ENCODE results near the gene ABCD4.
"Not testable (repeated sequence)": the region's sequence is repeated elsewhere in the genome, so short reads cannot be mapped to it uniquely, and the experiment has no call there.

The ABCD4 gene

GRCh38 chr14:74301594-74302151, 1.1 kb downstream of the ABCD4 start:
- DNase-seq: no peak

- DNase-seq: no peak
These were observed 3.6 kb downstream of the ABCD4 start for GRCh38 chr14:74299061-74299545.

GRCh38 chr14:74297986-74298385, 4.7 kb downstream of the ABCD4 start:
- DNase-seq: no peak

- no peak for DNase-seq
These were observed 6.7 kb downstream of the ABCD4 start for GRCh38 chr14:74296037-74296467.

- DNase-seq: no peak
These were observed 9.1 kb downstream of the ABCD4 start for GRCh38 chr14:74293606-74294005.

- DNase-seq: no peak
These were observed 10.7 kb downstream of the ABCD4 start for GRCh38 chr14:74292061-74292460.

GRCh38 chr14:74290415-74290814, 12.3 kb downstream of the ABCD4 start:
- DNase-seq: no peak

- no peak for DNase-seq
These were observed 12.9 kb downstream of the ABCD4 start for GRCh38 chr14:74289801-74290200.

- no peak for DNase-seq
These were observed 16.0 kb downstream of the ABCD4 start for GRCh38 chr14:74286736-74287135.

GRCh38 chr14:74281069-74281468, 21.7 kb downstream of the ABCD4 start:
- no peak for DNase-seq

- DNase-seq: no peak
These were observed 24.7 kb downstream of the ABCD4 start for GRCh38 chr14:74278080-74278479.

- no peak for DNase-seq
These were observed 27.4 kb downstream of the ABCD4 start for GRCh38 chr14:74275241-74275841.

- no peak for DNase-seq
These were observed 31.4 kb downstream of the ABCD4 start for GRCh38 chr14:74271365-74271764.

GRCh38 chr14:74270382-74271177, 32.2 kb downstream of the ABCD4 start:
- not testable (repeated sequence) for DNase-seq

- DNase-seq: no peak
These were observed 35.1 kb downstream of the ABCD4 start for GRCh38 chr14:74267588-74267987.

- no peak for DNase-seq
These were observed 37.3 kb downstream of the ABCD4 start for GRCh38 chr14:74265301-74265965.

GRCh38 chr14:74263921-74264320, 38.8 kb downstream of the ABCD4 start:
- DNase-seq: no peak

- DNase-seq: no peak
These were observed 39.6 kb downstream of the ABCD4 start for GRCh38 chr14:74263181-74263580.

GRCh38 chr14:74262076-74262475, 40.7 kb downstream of the ABCD4 start:
- no peak for DNase-seq

- DNase-seq: no peak
These were observed 41.4 kb downstream of the ABCD4 start for GRCh38 chr14:74261288-74261687.

GRCh38 chr14:74260525-74261233, 42.1 kb downstream of the ABCD4 start:
- DNase-seq: no peak

GRCh38 chr14:74259513-74259912, 43.2 kb downstream of the ABCD4 start:
- no peak for DNase-seq

GRCh38 chr14:74258764-74259035, 44.0 kb downstream of the ABCD4 start:
- DNase-seq: no peak

Data from NCI-H187 treated with DMSO at 0.1 percent for 48 hours (cell line).